Measurements from ENCODE around the gene PRPF6. TPM values are rescaled to one million over a fixed set of nuclear protein-coding genes. Genes with fewer than 3 reads are reported as not detected.
"Not testable (repeated sequence)": the region's sequence is repeated elsewhere in the genome, so short reads cannot be mapped to it uniquely, and the experiment has no call there.

PRPF6 gene
- total RNA-seq, 1 donor from 2014 or later, result 39.7 TPM

DNA sequence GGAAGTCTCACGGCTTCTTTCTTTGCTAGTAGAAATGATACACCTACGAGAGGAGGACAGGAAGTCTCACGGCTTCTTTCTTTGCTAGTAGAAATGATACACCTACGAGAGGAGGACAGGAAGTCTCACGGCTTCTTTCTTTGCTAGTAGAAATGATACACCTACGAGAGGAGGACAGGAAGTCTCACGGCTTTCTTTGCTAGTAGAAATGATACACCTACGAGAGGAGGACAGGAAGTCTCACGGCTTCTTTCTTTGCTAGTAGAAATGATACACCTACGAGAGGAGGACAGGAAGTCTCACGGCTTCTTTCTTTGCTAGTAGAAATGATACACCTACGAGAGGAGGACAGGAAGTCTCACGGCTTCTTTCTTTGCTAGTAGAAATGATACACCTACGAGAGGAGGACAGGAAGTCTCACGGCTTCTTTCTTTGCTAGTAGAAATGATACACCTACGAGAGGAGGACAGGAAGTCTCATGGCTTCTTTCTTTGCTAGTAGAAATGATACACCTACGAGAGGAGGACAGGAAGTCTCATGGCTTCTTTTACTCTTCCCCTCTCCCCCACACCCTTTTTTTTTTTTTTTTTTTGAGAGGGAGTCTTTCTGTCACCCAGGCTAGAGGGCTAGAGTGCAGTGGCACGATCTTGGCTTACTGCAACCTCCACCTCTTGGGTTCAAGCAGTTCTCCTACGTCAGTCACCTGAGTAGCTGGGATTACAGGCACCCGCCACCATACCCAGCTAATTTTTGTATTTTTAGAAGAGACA lies 31.6 kb downstream of the PRPF6 start:
- ATAC-seq, result not testable (repeated sequence)

DNA sequence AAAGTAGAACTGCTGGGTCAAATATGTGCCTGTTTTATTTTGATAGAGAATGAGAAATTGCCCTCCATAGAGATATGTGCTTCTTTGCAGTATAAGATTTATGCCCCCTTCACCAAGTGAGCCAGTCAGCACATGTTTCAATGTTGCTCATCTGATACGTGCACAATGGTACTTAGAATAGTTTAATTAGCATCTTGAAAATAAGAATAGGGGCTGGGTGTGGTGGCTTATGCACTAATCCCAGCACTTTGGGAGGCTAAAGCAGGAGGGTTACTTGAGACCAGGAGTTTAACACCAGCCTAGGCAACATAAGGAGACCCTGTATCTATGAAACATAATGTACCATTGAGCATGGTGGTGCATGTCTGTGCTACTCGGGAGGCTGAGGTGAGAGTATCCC lies 34.7 kb downstream of the PRPF6 start:
- ATAC-seq, result peak; percentile 39

DNA sequence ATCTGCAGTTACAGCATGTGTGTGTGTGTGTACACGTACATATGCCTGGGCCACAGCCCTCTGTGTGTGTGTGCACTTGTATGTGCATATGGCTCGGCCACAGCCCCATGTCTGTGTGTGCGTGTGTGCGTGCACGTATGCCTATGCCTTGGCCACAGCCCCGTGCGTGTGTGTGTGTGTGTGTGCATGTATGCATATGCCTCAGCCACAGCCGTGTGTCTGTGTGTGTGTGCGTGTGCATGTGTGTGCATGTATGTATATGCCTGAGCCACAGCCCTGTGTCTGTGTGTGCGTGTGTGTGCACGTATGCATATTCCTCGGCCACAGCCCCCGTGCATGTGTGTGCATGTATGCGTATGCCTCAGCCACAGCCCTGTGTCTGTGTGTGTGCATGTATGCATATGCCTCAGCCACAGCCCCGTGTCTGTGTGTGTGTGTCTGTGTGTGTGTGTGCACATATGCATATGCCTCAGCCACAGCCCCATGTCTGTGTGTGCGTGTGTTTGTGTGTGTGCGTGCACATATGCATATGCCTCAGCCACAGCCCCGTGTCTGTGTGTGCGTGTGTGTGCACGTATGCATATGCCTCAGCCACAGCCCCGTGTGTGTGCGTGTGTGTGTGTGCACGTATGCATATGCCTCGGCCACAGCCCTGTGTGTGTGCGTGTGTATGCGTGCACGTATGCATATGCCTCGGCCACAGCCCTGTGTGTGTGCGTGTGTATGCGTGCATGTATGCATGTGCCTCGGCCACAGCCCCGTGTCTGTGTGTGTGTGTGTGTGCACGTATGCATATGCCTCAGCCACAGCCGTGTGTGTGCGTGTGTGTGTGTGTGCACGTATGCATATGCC lies 40.4 kb downstream of the PRPF6 start:
- ATAC-seq, result no peak

DNA sequence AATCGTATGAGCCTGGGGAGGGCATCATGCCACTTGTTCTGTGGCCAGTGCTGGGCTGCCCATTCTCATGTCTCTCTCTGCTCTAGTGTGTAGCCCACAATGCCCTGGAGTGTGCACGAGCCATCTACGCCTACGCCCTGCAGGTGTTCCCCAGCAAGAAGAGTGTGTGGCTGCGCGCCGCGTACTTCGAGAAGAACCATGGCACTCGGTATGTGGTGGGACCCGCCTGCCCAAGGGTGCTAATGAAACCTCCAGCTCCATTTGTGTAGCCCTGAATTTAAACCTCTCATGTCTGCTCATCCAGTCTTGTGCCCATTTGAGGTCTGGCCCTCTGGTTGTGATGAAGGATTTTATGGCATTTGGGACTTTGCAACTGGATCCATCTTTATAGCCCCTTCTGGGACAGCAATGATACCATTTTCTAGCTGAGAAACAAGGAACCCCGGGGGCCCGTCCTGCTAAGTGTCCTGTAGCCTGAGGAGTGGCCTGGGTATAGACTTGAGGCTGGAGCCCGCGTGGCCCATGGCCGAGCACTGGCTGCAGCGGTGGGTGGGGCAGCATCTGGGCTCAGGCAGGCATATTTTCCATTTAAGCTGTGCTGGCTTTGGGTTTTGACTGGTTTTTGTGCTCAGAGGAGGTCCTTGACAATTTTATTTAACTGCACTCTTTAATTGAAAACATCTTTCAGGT lies 41.9 kb downstream of the PRPF6 start:
- ATAC-seq, result no peak

DNA sequence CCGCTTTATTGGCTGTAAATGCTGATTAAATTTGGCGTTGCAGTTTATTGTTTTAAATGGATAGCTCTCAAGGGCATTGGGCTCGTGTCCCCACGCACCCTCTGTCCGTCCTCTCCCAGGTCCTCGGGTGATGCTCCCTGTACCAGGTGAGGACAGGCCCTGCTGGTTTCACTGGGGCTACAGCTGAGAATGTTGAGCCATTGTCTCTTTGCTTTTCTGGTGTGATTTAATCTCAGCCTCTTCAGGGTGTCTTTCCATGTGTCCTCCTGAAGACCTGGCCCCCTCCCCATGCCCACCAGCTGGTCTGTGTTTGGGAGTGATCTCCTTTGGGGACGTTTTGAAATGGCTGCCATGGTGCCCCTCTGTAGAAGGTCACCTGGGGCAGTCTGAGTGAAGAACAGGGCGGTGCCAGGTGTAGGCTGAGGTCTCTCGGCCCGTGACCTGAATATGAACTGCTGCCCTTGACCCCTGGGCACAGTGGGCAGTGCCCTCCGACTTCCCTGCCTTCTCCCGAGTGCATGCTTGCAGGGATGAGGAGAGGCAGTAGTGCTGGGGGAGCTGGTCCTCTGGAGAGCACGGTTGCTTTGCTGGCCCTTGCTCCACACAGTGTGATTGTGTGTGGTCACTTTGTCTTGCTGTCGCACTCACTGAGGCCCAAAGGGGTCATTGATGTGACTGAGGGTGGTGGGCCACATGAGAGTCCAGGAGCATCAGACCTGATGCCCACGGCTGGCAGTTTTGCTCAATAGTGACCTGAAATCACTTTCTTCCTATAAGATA lies 42.6 kb downstream of the PRPF6 start:
- ATAC-seq, result no peak

DNA sequence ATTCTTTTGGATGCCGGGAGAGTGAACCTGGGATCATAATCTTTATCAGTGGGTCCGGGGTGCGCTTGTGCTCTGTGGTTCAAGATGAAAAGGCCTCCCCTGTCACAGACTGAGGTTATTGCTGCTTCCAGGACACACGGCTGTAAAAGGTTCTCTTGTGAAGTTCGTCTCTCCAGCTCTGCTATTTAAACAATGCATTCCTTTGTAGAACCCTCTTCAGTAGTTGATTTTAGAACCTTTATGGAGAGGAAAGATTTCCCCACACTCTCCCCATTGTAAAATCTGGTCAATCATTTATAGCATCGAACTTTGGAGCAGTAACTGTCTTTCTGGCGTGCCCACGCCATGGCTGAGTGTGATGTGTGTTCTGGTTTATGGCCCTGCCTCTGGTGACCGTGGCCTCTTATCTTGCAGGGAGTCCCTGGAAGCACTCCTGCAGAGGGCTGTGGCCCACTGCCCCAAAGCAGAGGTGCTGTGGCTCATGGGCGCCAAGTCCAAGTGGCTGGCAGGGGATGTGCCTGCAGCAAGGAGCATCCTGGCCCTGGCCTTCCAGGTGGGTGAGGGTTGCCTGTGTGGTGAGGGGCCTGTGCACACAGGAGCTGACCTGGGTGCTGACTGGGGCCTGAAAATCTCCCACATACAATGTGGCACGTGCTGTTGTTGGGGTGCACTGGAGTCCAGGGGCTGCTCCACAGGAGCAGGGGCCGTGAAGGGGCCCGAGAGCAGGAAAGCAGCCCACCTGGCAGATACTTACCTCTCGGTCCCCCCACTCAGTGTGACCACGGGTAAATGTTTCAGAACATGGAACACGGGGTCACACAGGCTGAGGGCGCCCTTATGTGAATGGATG lies 43.4 kb downstream of the PRPF6 start:
- ATAC-seq, result no peak

DNA sequence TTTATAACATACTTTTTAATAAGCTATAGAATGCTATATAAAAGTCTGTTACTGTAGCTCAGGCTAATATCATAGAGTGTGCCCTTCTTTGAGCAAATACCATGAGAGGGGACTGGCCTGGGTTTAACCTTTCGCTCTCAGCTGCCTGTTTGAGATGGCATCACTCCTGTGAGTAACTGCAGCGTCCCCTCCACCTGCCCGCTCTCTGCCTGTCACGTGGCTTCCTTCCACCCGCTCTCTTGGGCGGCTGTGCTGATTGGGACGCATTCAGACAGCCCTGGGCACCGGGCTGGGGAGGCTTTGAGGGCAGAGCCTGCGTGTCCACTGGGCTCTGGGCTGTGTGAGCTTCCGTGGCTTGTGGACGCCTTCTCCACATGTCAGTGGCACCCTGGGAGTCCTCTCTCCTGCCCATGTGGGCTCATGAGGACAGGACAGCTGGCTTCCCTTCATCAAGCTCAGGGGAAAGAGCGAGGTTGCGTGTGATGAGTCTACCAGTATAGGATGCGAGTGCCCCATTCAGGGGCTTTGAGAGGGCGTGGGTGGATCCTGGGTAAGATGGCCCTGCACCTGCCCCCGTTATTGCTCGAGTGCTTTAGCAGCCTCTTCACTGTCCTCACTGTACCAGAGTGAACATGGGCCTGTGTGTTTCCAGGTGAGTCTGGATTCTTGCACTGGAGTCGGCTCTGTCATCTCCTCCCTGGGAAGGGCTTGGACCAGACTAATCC lies 44.3 kb downstream of the PRPF6 start:
- peak; percentile 10 for ATAC-seq

DNA sequence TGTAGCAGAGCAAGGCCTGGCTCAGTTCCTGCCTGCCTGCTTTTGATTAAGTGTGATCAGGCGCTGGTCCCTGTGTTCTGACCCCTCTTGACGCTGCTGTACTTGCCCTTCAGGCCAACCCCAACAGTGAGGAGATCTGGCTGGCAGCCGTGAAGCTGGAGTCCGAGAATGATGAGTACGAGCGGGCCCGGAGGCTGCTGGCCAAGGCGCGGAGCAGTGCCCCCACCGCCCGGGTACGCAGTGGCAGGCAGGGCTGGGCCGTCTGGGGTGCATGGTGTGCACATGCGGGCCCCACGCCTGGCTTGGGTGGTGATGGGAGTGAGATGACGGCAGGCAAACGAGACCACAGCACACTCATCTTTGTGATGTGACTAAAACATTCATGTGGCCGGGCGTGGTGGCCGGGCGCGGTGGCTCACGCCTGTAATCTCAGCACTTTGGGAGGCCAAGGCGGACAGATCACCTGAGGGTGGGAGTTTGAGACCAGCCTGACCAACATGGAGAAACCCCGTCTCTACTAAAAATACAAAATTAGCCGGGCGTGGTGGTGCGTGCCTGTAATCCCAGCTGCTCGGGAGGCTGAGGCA lies 45.0 kb downstream of the PRPF6 start:
- peak; percentile 5 for ATAC-seq

DNA sequence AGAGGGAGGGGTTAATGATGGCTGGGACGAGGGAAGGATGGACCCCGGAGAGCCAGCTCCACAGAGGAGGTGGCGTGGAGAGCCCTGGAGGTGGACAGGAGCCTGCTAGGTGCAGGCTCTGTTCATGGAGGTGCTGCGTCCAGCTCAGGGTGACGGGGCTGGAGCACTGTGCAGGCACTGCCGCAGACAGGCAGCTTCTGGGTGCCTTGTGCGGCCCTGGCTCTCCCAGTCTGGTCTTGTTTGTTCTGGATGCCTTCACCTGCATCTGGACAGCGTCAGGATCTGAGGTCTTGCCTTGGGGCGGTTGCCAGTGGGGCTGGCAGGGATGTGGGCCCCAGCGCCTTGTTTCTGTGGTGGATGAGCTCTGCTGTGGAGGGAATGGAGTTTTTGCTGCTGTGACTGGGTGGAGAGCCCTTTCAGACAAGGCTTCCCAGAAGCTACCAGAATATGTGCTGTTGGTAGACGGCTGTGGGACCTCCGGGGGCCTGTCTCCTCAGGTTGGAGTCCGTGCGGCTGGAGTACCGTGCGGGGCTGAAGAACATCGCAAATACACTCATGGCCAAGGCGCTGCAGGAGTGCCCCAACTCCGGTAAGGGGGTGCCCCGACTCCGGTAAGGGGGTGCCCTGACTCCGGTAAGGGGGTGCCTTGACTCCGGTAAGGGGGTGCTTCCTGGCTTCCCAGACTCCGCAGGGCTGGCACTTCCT lies 47.2 kb downstream of the PRPF6 start:
- ATAC-seq, result no peak

DNA sequence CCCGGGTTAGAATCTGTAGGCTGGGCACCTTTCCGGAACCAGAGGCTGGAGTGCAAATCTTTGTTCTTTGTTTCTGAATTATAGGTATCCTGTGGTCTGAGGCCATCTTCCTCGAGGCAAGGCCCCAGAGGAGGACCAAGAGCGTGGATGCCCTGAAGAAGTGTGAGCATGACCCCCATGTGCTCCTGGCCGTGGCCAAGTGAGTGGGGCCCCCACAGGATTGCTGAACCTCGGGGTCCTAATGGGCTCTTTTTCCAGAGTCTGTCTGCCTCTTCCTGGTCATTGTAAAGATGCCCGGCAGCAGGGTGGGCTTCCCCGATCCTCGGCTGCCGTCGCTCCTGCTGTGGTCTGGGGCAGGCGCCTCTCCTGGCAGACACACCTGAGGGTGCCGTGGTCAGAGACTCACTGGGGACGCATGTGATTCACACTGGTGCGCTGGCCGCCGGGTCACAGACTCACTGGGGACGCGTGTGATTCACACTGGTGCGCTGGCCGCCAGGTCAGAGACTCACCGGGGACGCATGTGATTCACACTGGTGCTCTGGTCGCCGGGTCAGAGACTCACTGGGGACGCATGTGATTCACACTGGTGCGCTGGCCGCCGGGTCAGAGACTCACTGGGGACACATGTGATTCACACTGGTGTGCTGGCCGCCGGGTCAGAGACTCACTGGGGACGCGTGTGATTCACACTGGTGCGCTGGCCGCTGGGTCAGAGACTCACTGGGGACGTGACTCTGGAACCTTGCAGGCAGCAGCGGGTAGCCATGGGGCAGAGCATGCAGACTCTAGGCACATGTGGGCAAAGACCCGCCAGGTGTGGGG lies 48.6 kb downstream of the PRPF6 start:
- no peak for ATAC-seq

DNA sequence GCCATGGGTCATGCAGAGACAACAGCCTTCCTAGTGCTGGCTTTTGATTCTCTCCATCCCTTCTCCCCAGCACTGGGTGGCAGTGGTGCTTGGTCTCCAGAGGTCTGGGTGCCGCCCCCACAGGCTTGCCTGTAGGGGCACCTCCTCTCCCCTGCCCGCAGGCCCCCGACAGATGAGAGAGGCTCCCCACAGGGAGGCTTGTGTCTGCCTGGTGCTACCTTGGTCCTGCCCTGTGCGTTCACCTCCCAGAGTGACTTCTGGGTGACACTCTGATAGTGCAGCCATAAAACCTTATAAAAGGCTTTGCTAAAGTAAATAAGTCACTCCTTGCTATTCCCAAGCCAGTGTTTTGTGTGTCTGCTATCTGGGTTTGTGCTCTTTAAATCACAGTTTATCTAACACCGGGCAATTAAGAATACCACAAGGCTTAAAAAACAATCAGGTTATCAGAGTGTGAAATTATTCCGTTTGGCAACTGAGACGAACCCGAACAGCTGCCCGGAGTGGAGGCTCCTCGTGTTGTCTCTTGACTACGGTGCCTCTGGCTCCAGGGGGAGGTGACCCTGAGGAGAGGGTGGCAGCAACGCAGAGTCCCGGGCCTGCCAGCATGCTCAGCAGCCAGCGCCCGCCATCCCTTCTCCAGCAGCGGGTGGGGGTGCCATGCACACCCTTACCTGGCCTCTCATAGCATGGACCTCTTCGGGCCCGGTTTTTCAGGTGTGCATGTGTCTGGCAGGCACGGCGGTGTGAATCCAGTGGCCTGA lies 49.6 kb downstream of the PRPF6 start:
- no peak for ATAC-seq

DNA sequence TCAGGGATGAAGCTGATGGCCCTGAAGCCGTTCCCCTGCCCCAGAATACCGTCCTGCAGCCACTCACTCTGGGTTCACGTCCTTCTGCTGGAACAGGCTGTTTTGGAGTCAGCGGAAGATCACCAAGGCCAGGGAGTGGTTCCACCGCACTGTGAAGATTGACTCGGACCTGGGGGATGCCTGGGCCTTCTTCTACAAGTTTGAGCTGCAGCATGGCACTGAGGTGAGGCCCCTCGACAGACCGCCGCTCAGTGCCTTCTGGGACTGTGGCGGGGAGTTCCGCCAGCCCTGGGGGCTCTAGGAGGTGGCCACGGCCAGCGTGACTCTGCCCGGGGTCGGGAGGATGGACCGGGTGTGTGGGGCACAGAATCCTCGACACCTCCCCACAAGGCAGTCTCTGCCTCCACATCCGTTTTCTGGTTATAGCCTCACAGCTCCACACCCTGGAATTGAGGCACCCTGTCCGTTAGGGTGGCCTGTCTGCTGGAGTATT lies 50.9 kb downstream of the PRPF6 start:
- no peak for ATAC-seq

DNA sequence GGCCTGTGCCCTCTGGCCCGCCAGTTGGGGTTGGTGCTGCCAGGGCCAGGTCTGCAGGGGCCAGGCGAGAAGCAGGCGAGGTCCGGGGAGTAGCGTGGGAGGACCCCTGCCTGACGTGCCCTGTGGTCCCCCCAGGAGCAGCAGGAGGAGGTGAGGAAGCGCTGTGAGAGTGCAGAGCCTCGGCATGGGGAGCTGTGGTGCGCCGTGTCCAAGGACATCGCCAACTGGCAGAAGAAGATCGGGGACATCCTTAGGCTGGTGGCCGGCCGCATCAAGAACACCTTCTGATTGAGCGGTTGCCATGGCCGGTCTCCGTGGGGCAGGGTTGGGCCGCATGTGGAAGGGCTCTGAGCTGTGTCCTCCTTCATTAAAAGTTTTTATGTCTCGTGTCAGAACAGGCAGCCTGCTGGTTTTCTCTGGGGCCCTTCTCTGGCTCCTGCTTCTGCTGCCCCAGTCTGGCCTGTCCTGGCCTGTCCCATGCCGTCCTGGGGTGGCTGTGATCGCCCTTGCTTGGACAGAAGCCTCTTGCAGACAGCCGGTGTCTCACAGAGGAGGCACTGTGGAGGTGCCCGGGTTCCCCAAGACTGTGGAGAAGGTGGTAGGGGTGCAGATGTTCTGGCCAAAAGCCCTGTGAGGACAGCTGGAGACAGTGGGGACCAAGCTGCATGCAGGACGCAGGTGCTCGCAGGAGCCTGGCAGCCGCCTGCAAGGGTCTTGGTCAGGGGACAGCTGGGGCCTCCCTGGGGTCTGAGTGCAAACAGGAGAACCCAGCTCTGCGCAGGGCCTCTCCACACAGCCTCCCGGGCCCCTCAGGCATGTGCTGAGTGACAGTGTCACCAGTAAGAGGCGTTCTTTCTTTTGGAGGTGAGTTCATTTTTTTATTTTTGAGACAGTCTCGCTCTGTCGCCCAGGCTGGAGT lies 52.0 kb downstream of the PRPF6 start:
- no peak for ATAC-seq

DNA sequence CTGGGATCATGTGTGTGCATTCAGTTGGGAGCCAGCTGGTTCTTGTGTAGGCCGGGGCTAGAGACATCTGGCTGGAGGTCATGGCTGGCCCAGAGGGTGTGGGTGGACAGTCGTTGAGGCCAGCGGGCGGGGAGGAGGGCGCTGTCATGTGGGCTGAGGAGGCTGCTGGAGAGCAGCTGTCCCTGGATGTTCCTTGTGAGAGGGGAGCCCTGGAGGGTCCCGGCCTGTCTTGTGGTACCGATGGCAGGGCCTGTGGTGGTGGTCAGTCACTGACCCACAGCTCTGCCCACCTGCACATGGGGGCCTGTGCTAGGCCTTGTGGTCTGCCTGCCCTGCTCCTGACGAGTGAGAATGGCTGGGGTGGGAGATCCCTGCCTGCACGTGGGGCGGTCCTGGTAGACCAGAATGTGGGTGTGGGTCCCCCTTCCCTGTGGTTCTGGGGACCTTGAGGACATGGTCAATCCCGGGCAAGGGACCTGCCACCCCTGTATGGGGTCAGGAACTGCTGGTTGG lies 53.1 kb downstream of the PRPF6 start:
- ATAC-seq, result no peak

DNA sequence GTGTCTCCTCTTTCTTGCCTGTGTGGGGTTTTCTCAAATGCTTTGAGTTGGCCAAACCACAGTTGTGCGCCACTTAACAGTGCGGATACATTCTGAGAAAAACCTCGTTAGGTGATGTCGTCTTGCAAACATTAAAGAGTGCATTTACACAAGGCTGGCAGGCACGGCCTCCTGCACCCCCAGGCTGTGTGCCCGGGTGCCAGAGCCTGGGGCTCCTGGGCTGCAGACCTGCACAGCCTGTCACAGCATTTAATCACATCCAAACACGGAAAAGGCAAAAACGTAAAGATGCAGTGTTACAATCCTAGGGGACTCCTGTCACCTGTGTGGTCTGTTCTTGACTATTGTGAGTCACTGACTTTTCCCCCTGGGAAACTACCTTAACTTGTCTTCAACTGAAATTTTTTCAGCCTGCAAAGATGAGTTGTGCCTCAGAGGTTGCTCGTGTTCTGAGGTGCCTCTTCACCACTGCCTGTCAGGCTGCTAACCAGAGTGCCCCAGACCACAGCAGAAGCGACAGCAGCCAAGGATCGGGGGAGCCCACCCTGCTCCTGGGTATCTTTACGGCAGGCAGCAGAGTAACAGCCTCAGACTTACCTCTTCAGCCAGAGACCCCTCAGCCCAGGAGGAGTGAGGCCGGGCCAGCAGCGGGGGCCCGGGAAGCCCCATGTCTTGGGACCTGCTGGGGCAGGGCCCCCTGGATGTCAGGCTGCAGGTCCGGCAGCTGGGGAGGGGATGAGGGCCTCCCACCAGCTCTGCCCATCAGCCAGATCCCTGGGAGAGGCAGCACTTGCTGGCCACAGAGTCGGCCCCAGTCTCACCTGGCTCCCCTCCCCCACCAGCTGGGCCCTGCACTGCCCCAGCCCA lies 54.4 kb downstream of the PRPF6 start:
- ATAC-seq, result no peak

All from esophagus mucosa (tissue), 1 donor.